Measurements from ENCODE around the gene MAML3.

Gene MAML3

DNA sequence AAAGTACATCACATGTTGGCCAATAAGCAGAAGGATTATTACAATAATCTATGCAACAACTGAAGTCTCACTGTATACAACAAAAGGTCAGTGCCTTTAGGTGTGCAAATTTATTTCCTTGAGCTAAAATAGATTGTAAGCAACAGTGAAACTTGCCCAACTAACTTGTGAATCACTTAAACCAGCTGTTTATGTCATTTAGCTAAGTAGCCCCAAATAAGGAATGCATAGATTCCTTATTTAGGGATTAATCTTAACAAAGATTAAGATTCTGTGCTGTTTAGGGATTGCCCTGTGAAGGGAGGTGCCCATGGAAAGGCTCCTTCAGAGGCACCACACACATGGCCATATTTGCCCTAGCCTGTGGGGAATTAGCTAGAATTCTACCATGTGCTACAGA lies 168.6 kb downstream of the MAML3 start:
- DNase-seq (ENCODE audit: insufficient read length, low spot score), result no peak
- peak; percentile 78 for FAIRE-seq
- TF ChIP-seq, protein P1, sequence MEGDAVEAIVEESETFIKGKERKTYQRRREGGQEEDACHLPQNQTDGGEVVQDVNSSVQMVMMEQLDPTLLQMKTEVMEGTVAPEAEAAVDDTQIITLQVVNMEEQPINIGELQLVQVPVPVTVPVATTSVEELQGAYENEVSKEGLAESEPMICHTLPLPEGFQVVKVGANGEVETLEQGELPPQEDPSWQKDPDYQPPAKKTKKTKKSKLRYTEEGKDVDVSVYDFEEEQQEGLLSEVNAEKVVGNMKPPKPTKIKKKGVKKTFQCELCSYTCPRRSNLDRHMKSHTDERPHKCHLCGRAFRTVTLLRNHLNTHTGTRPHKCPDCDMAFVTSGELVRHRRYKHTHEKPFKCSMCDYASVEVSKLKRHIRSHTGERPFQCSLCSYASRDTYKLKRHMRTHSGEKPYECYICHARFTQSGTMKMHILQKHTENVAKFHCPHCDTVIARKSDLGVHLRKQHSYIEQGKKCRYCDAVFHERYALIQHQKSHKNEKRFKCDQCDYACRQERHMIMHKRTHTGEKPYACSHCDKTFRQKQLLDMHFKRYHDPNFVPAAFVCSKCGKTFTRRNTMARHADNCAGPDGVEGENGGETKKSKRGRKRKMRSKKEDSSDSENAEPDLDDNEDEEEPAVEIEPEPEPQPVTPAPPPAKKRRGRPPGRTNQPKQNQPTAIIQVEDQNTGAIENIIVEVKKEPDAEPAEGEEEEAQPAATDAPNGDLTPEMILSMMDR (IDR thresholded peaks at IDR 0.05; ENCODE audit: insufficient read depth, missing control alignments), result no peak

DNA sequence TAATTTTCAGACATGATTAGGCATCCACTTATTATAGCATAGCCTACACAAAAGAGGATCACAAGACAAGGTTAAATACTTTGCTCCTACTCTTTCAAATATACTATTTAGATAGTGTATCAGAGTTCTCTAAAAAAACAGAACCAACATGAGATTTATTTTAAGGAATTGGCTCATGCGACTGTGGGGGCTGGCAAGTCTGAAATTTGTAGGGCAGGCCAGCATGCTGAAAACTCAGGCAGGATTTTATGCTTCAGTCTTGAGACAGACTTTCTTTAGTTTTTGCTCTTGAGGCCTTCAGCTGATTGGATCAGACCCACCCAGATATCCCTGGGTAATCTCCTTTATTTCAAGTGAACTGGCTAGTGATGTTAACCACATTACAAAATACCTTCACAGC lies 169.5 kb downstream of the MAML3 start:
- FAIRE-seq, result peak; percentile 21
- TF ChIP-seq, protein P1 (IDR thresholded peaks at IDR 0.05; ENCODE audit: insufficient read depth, missing control alignments), result no peak
- DNase-seq (ENCODE audit: insufficient read length, low spot score), result no peak

DNA sequence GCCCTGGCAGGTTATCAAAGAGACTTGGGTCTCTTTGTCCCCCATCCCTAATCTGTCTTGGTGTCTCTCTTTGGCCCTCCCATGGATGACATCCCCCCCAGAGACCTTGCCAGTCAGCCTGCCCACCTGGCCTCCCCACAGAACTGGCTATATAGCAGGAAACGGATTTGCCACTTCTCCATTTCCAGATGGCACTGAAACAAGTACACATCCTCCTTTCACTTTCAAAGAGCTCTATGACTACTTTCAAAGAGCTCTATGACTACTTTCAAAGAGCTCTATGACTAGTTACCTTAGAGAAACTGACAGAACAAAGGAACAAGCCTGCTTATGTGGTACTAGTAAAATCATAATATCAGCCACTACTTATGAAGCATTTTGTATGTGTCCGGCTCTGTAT lies 175.3 kb downstream of the MAML3 start:
- DNase-seq (ENCODE audit: insufficient read length, low spot score) (no peak), FAIRE-seq (no peak)
- TF ChIP-seq, protein P1 (IDR thresholded peaks at IDR 0.05; ENCODE audit: insufficient read depth, missing control alignments), result no peak

DNA sequence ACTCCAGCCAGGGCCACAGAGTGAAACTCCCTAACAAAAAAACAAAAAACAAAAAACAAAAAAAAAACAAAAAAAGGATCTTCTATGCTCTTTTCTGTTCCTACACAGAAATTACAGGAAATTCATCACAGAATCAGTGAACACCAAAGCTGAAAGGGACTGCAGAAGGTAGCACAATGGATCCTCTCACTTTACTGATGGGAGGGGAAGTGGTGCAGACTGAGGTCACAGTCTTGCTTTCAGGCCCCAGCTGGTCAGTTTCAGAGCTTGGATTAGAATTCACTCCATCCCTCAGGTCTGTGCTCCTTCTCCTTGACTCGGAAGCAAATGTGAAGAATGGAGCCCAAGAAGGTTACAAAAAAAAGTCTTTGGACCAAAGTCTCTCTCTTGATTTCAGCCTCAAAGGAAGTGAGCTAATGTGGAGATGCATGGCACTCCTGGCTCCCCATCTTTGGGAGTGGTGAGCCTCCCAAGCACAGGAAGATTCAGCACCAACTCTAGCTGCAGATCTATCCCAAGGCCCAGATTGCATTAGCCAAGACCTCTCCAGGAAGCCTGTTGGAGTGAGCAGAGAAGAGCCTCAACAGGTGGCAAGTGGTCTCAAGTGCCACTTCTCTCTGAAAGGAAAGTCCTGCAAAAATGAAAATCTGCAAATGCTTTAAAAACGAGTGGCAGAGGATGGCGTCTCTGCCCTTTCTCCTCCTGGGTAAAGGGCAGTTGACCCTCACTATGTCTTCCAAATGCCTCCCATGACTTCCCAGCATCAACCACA lies 176.0 kb downstream of the MAML3 start:
- DNase-seq (ENCODE audit: insufficient read length, low spot score) (no peak), FAIRE-seq (no peak)
- TF ChIP-seq, protein P1 (IDR thresholded peaks at IDR 0.05; ENCODE audit: insufficient read depth, missing control alignments), result no peak

DNA sequence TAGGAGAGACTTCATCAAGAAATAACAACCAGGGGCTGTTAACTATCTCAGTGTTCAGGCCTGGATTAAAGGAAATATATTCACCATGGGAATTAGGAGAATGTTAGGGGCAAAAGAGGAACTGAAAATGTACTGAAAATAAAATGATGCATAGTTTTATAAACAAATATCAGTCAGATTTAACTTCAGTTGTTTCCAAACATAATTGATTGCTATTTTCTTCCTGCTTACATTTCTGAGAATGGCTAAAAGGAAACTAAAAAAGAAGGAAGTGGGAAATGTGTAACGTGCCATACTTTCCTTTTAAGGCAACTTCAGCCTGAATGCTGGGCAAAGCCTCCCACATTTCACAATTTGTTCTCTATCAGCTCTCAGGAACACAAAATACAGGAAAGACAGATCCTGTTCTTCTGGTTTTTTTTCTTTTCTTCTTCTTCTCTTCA lies 178.1 kb downstream of the MAML3 start:
- TF ChIP-seq, protein P1 (IDR thresholded peaks at IDR 0.05; ENCODE audit: insufficient read depth, missing control alignments), result no peak
- FAIRE-seq (peak; percentile 58), DNase-seq (ENCODE audit: insufficient read length, low spot score) (no peak)

DNA sequence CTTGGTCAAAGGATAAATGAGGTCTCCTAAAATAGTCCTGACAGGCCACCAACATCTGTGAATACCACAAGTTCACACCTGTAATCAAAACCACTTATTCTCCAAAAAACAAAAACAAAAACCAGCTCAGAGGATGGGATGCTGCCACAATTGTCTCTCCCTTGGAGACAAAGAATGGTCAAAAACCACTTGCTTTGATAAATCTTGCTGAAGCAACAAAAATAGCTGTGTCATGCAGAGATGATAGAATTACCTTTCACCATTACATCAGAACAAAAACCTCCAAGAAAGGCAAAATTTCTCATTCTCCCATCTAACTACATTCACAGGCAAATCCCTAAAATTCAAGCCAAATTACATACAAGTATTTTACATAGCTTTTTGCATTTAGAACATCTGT lies 180.4 kb downstream of the MAML3 start:
- FAIRE-seq (no peak), DNase-seq (ENCODE audit: insufficient read length, low spot score) (no peak)
- TF ChIP-seq, protein P1 (IDR thresholded peaks at IDR 0.05; ENCODE audit: insufficient read depth, missing control alignments), result no peak

DNA sequence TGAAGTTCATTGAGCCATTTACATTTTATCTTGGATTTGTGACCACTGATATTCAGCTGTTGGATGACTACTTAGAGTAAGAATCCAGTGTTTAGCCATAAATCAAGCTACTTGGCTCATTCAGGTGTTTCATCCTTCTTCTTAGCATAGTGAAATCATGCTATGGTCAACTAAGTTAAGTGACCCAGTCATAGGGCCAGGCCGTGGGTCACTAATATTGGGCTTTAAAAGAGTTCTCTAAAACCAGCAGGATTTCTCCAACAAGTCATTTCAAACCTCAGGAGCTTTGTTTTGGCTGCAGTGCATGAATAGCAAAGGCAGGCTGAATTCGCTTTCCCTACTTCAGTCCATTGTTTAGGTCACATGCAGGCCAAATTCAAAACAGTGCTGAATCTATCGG lies 181.0 kb downstream of the MAML3 start:
- TF ChIP-seq, protein P1 (IDR thresholded peaks at IDR 0.05; ENCODE audit: insufficient read depth, missing control alignments), result no peak
- FAIRE-seq (no peak), DNase-seq (ENCODE audit: insufficient read length, low spot score) (no peak)
